GM20431 (cell line): Measurements from ENCODE around the gene SLC25A13.
"Not testable (repeated sequence)": the region's sequence is repeated elsewhere in the genome, so short reads cannot be mapped to it uniquely, and the experiment has no call there.

Experiments used
- in situ Hi-C: fragments of 300-500 bp; cut with MseI, MboI; formaldehyde crosslinking; loops from one replicate; pipeline ENCODE4 v1.15.0; 2020; ENCODE audit warnings: low sequenced_read_pairs; ENCODE audit not compliant: unreplicated experiment

SLC25A13 gene

GRCh38 chr7:96300986-96301385, 20.9 kb downstream of the SLC25A13 start:
- in situ Hi-C loops, result no loop called here

DNA sequence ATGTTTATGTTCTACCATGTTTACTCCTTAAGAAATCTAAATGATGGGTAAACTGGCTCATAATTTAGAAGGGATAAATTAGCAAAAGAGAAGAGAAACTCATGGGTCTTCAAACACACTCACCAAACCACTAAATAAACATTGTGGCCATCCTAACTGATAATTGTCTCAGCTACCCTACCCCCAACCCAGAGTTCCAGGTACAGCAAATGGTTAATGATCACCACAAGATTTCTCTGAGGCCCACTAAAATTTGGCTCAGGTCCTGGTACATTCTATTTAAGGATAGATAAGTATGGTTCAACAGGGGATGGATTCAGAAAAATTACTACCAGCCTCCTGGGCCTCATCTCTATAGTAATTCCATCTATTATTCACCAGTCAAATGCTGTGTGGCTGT, 21.4 kb downstream of the SLC25A13 start:
- in situ Hi-C loops, result no loop called here

- in situ Hi-C loops, result no loop called here
Measured at GRCh38 chr7:96299496-96299895, 22.4 kb downstream of the SLC25A13 start.

DNA sequence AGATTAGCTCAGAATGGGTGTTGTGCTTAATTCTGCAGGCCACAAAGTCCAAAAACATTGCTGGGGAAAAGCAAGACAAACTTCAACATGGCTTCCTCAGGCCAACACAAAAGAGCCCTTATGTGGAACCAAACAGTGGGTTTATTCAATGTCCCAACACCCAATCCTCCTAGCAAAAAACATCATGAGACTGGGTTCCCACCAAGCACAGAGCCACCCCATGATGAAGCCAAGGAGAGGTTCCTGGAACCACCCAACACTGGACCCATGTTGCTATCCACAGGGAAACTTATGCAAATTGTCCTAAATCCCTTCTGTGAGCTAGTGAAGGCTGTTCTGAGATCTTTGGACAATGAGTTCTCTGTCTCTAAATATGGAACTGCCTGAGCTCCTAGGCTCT, 24.0 kb downstream of the SLC25A13 start:
- in situ Hi-C loops, result no loop called here

- in situ Hi-C loops, result not testable (repeated sequence)
Measured at GRCh38 chr7:96297446-96297845, 24.5 kb downstream of the SLC25A13 start.

DNA sequence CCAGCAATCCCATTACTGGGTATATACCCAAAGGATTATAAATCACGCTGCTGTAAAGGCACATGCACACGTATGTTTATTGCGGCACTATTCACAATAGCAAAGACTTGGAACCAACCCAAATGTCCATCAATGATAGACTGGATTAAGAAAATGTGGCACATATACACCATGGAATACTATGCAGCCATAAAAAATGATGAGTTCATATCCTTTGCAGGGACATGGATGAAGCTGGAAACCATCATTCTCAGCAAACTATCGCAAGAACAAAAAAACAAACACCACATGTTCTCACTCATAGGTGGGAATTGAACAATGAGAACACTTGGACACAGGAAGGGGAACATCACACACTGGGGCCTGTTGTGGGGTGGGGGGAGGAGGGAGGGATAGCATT, 28.0 kb downstream of the SLC25A13 start:
- in situ Hi-C loops, result not testable (repeated sequence)

DNA sequence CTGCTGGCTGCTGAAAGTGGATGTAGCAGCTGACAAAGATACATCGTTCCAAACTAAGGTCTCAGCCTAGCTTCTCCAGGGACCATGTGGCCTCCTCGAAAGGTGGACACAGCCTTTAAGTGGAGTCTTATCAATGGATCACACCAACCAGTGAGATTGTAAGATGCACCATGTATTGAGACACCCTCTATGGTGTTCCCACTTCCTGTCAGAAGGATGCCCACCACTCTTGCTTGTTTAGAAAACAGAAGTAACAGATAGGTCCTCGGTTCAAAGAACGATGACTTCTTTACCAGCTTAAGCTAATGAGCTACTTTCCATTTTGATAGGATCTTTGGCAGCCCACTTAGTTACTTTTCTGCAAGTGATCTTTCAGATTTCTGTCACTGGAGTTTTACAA, 34.3 kb downstream of the SLC25A13 start:
- in situ Hi-C loops, result no loop called here

DNA sequence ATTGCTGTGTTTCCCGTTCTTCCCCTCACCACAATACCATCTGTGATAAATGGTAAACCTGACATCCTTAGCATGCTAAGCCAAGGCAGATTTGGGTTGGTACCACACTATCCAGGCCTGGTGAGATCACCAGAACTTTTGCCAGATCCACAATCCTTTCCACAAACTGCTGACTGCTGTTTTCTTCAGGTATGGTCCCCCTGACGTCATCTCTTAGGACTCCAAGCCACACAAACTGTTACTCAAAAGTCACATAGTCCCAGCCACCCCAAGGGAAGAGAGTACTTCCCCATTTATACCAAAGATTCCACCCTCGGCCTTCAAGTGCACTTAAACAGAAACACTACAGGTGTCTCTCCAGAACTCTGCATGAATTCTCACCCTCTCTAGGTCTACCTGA, 34.8 kb downstream of the SLC25A13 start:
- in situ Hi-C loops, result no loop called here

- in situ Hi-C loops, result no loop called here
Measured at GRCh38 chr7:96285579-96285978, 36.3 kb downstream of the SLC25A13 start.

DNA sequence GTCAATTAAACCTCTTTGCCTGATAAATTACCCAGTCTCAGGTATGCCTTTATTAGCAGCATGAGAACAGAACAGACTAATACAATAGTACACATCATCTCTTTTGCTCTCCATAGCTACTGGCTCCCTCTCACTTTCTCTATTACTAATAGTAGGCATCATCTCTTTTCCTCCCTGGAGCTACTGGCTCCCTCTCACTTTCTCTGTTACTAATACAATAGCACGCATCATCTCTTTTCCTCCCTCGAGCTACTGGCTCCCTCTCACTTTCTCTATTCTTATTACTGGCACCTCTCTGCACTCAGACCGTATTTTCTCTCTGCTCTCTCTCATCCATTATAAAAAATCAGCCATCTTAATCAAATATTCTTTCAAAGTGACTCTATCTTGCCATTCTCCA, 37.1 kb downstream of the SLC25A13 start:
- in situ Hi-C loops, result no loop called here

DNA sequence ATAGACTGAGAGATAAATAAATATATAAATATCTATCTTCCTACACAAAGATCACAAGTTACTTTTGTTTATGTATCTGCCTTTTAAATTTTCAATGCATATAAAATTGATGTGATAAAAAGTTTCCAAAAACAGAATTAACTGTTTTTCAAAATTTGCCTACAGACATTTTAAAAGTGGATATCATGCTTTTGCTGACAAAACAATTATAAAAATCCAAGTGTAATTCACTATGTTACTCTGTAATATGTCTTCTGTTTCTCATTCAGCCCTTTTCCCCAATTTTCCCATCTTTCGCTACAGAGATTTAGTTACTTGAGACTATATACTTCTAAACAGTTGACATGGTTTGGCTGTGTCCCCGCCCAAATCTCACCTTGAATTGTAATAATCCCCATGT, 37.7 kb downstream of the SLC25A13 start:
- in situ Hi-C loops, result no loop called here

- in situ Hi-C loops, result no loop called here
Measured at GRCh38 chr7:96282835-96283234, 39.1 kb downstream of the SLC25A13 start.

GRCh38 chr7:96277921-96278320, 44.0 kb downstream of the SLC25A13 start:
- in situ Hi-C loops, result no loop called here

DNA sequence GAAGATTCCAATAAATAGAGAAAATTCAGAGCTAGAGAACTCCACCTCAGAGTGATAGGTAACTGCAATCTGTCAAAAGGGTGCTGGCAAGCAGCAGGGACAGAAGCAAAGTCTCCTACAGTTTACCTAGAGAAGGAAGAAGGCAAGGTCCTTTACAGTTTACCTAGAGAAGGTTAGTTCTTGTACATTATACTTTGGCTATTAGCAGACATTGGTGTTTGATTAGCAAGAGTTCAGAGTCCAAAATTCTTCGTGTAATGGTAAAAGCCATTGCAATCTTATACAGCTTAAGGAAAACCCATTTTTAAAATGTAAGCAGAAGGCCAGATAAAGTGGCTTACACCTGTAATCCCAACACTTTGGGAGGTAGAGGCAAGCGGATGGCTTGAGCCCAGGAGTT, 45.9 kb downstream of the SLC25A13 start:
- in situ Hi-C loops, result no loop called here

- in situ Hi-C loops, result no loop called here
Measured at GRCh38 chr7:96273716-96274115, 48.2 kb downstream of the SLC25A13 start.

DNA sequence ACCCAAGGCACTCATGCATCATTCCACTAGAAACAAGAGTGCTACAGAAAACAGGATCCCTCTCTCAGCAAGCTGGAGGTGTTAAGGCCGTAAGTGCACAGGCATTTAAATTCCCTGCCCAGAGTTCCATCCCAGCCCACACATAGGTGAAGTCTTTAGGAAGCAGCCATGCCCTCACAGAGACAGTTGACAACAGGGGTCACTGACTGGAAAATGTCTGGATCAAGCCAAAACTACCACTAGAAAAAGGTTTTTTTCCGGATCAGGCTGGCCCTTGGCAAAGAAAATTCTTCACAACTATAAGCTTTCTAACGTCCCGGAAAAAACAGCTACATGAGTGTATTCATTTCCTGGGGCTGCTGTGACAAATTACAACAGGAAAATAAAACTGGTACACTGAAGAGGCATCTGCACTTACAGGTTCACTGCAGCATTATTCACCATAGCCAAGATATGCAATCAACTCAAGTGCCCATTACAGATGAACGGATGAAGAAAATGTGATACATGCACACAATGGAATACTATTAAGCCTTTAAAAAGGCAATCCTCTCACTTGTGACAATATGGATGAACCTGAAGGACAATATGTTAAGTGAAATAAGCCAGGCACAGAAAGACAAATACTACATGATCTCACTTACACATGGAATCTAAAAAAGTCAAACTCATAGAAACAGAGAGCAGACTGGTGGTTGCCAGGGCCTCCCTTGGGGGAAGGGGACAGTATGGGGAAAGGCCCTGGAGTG, 52.5 kb downstream of the SLC25A13 start:
- in situ Hi-C loops, result no loop called here

DNA sequence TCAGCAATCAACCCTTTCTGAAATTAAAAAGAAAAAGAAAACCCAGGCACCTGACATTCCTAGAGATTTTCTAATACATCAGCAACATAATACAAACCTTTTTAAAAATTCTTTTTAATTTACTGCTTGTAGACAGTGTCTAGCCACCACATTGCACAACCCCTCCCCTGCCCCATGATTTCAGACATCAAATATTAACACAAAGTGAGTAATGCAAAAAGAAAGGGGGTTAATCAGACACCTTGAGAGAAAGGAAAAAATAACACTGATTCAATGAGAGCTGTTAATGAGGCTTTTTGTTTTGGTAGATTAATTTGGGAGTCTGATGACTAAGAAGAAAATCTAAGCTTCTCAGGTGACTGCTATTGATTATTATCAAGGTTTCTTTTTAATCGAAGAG, 55.3 kb downstream of the SLC25A13 start:
- in situ Hi-C loops, result no loop called here

- in situ Hi-C loops, result no loop called here
Measured at GRCh38 chr7:96266015-96266414, 55.9 kb downstream of the SLC25A13 start.

- in situ Hi-C loops, result no loop called here
Measured at GRCh38 chr7:96253964-96254363, 67.9 kb downstream of the SLC25A13 start.

DNA sequence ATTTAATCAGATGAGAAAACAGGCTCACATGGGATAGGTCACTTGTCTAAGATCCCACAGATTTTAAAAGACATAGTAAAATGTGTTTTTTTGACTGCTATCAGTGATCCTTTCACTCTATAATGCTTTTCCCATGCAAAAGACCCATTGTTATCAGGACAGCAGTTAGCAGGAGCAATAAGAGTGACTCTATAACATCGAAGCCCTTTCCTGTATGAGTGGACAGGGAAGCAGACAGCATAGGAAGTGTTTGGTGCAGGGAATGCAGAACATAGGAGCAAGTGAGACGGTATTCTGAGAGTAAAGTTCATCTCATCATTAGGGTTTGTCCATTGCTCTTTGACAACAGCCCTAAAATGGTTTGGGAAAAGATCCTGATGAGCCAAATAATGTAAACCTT, 68.5 kb downstream of the SLC25A13 start:
- in situ Hi-C loops, result no loop called here

DNA sequence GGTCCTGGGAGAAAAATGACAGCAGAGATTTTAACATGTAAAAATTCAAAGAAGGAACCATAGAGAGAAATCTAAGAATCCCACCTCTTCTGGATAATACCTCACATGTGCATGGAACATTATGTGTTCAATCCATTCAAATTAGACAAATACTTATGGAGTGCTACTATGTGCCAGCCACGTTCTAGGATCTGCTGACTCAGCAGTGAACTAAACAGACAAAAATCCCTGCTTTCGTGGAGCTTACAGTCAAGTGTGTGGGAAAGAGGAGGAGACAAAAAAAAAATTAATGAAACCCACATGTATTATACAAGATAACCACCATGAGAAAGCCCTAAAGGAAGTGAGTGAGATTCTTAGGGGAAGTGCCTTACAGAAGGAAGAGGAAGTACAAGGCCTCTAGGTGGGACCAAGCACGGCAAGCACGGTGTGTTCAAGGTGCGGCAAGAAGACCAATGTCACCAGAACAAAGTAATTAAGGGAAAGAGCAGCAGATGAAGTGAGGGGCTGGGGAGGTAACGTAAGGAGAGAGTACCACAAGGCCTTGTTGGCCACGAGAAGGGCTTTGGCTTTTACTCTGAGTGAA, 71.0 kb downstream of the SLC25A13 start:
- in situ Hi-C loops, result no loop called here

- in situ Hi-C loops, result no loop called here
Measured at GRCh38 chr7:96248405-96248804, 73.5 kb downstream of the SLC25A13 start.
